GM19463 (cell line): ENCODE results near the gene ELL2.
"Not testable (repeated sequence)": the region's sequence is repeated elsewhere in the genome, so short reads cannot be mapped to it uniquely, and the experiment has no call there.

Experiments
- ATAC-seq: cut with Tn5 transposase; IDR thresholded peaks from one replicate; pipeline ENCODE4 v1.9.1; 2021; ENCODE audit warnings: mild to moderate bottlenecking, moderate library complexity; ENCODE audit not compliant: unreplicated experiment

ELL2 gene

DNA sequence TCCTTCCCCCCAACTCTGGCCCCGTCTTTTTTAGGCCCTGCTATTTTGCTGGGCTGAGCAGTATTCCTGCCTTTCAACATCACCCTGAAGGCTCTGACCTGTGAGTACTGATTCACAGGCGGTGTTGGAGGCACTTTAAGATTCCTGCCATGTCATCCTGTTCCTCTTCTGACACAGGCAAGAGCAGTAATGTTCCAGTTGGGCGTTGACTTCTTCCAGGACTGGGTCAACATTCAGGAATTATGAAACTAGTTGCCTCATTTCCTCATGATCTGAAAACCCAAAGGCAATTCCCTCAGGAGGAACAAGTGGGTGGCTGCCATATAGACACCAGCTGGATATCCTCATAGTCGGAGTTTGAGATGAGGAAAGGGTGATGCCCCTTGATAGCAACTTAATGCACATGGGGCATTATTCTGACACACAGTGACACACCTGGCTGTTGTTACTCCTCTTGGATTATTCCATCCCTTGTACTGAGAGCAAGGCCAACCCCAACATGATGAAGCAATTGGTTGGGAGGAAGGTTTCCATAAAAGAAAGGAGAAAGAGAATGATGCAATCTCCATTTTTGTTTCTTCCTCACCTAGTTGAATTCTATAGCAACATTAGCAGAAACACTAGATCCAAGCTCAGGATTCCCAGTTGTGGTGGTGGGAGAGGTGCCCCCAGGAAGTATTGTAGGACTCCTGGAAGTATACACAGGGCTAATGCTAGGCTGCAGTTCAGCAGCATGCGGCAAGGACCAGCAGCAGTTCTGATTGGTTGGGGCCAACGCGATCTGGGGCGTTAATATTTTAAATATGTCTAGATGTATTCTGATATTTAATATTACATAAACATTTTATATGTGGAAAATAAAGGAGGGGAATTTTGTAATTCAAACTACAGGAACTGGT is 119.5 kb downstream of the ELL2 start:
- no peak for ATAC-seq

DNA sequence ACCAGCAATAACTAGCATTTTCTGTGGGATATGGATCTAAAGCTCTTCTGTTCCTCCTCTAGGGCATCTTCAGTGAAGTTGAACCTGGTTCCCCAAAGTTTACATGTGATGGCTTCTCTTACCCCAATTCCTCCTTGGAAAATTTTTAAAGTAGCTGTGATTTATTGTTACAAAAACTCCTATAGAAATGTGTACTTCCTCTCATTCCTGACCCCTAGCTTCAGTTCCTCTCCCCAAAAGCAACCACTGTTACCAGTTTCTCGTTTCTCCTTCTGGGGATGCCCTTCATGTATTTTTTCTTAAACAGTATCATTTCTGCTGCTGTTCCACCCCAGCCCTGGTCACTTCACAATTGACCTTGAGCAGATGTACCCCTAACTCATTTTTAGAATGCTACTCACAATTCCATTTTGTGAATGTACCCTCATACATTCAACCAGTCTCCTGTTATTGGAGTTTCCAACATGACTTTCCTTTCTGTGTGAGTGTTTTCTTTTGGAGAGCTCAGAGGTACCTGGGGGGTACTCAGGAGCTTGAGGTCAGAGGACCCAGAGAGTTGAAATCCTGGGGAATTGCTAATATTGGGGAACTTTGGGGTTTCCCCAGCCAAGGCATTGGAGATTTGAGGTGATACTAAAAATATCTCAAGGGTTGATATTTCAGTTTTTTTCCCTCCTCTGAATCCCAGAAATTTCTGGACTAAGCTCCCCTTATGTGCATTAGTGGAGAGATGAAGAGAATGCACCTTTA is 120.5 kb downstream of the ELL2 start:
- ATAC-seq: no peak

DNA sequence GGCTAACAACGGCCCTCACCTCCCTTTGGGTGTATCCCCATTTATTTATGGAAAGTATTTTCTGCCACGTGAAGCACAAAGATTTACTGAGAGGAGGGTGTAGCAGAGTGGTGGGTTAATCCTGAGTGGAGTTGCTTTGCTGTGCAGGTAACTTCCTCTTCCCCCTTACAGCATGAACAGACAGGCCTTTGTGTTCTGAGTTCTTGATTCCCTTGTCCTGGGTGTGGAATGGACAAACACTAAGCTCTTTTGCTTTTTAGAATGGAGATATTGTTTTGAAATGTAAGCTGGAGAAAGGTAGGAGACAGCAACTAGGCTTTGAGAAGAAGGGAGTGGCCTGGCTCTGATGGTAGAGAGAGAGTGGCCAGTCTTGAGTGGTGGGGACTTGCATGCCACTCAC is 122.0 kb downstream of the ELL2 start:
- no peak for ATAC-seq

DNA sequence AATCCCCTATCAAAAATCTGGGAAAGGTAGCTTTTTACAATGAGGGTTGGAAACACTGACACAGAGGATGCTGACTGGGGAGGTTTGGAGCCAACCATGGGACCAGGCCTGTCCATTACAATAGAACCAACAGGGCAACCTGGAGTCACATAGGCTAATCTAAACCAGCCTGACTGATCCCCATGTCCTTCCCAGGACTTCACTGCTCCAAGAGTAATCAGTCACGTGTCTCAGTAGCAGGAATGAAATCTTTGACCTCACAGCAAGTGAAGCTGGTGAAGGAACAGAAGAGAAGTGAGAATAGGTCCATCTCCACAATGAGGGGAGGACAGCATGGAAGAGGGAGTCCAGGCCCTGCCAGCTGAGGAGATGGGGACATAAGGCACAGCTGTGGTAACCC is 123.1 kb downstream of the ELL2 start:
- ATAC-seq: no peak

DNA sequence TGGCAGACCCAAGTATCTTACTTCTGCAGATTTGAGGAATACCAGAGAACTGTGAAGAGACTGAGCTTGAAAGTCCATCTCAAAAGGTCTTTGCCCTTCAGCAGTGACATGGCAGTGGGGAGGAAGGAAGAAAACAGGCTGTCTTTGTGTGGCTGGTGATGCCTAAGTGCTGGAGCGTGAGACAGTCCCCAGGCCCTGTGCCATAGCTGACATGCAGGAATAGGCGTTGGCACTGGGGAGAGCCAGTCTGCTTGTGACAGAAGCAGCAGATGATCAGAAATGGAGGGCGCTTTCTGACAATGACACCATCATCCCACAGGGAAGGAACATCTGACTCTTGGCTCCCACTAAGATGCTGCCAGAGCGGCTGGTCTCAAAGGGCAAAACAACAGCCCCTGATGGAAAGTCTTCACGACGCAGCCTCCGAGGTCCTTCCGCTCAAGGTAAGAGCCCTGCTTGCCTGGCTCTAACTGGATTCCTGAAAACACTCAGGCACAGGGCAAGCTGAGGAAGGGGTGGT is 123.6 kb downstream of the ELL2 start:
- no peak for ATAC-seq

DNA sequence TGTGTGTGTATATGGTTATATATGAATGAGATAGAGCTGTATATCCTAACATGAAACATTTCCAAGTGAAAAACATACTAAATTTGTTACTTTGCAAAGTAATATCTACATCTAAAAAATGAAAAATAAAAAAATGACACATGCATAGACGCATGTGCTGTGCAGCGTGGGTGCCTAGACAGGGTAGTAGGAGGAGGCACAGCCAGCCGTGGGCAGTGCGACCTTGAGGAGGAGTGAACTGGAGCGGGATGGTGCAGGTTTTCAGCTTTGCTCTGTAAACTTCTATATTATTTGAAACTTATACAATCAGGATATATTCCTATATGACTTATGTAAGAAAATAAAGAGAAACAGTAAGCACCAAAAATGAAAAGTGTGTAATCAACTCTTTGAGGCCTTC is 124.2 kb downstream of the ELL2 start:
- ATAC-seq: no peak

DNA sequence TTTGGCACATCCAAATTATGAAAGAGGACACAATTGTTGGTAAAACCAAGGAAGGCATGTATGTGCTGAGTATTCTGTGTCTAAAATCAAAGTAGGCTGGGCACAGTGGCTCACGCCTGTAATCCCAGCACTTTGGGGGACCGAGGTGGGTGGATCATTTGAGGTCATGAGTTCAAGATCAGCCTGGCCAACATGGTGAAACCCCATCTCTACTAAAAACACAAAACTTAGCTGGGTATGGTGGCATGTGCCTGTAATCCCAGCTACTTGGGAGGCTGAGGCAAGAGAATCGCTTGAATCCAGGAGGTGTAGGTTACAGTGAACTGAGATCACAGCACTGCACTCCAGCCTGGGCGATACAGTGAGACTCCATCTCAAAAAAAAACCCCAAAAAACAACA is 124.7 kb downstream of the ELL2 start:
- ATAC-seq: not testable (repeated sequence)

DNA sequence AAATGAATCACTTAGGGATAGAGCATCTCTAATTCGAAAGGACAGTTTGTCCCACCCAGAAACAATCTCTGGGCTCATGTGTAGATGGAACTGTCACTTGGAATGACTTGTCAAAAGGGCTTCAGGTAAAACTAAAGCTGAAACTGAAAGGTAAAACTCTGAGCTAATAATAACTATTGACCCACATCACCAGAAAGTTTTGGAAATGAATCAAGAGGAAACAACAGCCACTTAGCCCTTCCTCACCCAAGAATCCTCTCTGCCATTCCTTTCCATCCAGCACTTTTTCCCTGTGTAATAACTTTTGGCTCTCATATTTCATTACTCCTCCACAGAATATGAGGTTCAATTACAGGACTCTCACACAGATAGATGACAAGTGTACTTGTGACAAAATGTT is 125.1 kb downstream of the ELL2 start:
- ATAC-seq: peak; percentile 25

DNA sequence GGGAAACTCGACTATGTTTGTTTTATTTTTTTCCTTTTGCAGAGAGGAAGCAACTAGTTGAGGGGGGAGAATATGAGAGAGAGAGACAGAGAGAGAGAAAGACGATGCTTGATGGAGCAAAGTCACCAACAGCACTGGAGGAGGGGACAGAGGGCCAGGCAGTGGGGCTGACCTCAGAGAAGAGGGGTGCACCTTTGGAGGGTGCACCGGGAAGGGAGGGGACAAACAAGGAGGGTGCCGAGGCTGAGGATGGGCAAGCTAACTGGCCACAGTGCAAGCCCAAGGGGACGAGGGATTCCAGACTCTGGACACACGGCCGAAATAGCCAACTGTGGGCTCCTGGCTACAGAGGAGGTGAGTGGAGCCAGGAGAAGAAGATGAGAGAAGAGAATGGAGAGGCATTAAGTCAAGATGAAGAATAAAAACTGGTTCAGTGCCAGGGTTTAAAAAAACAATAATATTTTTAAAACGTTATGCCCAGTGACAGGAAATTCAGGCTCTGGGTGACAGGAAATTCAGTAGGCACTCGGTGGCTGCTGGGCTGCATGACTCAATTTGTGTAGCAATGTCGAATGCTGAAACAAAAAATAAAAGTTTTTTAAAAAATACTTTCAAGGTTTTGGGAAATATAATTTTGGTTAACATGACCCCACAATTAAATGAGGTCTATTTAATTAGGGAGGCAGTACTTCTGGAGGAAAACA is 125.8 kb downstream of the ELL2 start:
- ATAC-seq: no peak
